ENCODE measurements around the gene LAPTM5.

LAPTM5 gene

GRCh38 chr1:30756545-30757351, 826 bp downstream of the LAPTM5 start:
- DNase-seq (ENCODE audit: low read depth, low spot score) = no peak

DNA sequence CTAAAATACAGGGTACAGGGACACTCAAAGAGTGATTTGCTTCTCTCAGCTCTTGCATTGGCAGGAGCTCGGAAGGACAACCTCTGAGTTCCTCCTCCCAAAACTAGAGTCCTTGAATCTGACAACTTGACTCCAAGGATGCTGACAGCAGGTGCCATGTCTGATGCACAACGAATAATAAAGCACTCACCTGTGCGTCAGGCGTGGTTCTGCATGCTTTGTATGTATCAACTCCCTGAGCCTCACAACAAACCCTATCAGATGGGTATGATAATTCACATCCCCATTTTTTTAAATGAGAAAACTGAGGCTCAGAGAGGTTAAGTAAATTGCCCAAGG, 1.4 kb downstream of the LAPTM5 start:
- DNase-seq (ENCODE audit: low read depth, low spot score) = no peak

DNA sequence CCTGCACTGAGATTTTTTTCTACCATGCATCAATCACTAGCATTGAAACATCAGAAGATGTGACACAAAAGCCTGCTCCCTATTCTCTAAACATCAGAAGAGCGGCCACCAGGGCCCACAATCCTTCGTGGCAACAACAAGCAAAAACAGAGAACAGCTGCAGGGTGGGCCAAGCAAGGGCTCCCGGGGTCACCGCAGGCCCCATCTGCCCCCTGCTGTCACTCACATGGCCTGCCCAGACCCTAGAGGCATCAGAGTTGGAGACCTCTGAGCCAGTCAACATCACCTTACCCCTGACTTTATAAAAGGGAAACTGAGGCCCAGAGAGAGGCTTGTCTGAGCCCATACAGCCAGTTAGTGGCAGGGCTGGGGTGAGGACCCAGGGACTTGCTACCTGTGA, 1.8 kb downstream of the LAPTM5 start:
- no peak for DNase-seq (ENCODE audit: low read depth, low spot score)

DNA sequence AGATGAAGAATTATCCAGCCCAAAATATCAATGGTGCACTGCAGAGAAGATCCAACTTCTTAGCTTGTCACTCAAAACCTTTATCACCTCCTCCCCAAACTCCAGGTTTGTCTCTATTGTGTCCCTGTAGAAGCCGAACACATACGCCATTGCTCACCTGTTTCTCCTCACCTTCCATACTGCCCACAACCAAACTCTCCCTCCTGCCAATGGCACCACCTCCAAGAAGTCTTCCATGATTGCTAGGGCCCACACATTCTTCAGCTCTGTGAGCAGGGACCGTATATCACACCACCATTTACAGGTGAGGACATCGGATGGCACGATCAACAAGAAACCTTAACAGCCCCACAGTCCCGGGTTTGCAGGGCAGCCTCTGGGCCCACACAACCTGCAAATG, 2.2 kb downstream of the LAPTM5 start:
- DNase-seq (ENCODE audit: low read depth, low spot score) = no peak

- DNase-seq (ENCODE audit: low read depth, low spot score) = no peak
These were observed 2.8 kb downstream of the LAPTM5 start for GRCh38 chr1:30754684-30755171.

GRCh38 chr1:30753660-30754123, 3.9 kb downstream of the LAPTM5 start:
- DNase-seq (ENCODE audit: low read depth, low spot score) = no peak

DNA sequence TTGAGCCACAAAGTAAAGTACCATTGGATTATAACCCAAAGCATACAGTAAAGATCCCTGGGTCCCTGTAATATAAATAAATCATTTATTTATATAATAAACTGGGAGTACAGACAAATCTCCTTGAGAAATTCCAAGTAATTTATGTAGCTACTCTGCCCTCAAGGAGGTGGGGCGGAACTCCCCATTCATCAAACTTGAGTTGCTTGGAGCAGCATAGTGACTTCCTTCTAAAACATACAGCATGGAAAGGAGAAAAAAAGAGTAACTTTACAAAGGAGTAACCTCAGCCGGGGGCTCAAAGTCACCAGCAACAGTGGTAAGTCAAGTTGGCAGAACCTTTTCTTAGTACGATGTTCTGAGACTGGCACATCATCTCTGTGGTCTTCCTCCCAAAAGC, 4.5 kb downstream of the LAPTM5 start:
- DNase-seq (ENCODE audit: low read depth, low spot score) = no peak

DNA sequence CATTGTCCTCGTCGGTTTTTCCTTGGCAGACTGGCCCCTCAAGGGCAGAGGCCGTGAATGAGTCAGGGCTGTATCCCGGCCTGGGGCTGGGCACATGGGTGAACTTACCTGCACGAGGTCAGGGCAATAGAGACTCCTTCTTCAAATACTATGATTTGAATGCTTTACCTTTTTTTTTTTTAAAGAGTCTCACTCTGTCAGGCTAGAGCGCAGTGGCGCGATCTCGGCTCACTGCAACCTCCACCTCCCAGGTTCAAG, 5.0 kb downstream of the LAPTM5 start:
- no peak for DNase-seq (ENCODE audit: low read depth, low spot score)

DNA sequence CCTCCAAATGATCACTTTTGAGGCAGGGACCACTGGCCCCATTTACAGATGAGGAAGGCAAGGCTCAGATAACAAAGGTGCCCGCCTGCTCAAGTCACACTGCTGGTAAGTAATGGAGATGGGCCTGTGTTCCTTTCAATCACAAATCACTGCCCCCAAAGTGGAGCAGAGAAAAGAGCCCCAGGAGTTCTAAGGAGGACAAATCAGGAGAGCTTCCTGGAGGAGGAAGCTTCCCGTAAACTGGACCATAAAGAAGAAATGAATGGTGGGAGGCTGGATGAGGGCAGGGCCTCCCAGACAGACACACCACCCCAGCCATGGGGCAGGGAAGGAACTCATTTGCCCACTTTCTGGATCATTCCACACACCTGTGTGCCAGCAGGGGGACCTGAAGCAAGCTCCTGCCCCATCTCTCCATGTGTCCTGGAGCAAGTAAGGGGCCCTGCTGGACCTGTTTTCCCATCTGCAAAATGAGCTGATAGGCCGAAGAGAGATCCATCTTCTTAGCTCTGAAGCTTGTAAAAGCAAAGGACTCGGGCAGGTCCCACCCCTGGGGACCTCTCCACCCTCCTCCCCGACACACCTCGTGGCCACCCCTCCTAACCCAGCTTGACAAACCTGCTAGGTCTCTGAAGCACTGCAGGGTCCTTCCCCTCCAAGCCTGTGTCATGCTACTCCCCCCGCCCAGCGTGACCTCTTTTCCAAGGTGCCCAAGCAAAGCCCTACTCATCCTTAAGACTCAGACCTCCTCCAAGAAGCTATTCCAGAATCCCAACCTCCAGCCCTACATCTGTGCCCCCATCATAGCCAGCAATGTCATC, 5.5 kb downstream of the LAPTM5 start:
- DNase-seq (ENCODE audit: low read depth, low spot score) = no peak

GRCh38 chr1:30750731-30751291, 6.8 kb downstream of the LAPTM5 start:
- DNase-seq (ENCODE audit: low read depth, low spot score) = no peak

- DNase-seq (ENCODE audit: low read depth, low spot score) = no peak
These were observed 7.6 kb downstream of the LAPTM5 start for GRCh38 chr1:30749691-30750583.

DNA sequence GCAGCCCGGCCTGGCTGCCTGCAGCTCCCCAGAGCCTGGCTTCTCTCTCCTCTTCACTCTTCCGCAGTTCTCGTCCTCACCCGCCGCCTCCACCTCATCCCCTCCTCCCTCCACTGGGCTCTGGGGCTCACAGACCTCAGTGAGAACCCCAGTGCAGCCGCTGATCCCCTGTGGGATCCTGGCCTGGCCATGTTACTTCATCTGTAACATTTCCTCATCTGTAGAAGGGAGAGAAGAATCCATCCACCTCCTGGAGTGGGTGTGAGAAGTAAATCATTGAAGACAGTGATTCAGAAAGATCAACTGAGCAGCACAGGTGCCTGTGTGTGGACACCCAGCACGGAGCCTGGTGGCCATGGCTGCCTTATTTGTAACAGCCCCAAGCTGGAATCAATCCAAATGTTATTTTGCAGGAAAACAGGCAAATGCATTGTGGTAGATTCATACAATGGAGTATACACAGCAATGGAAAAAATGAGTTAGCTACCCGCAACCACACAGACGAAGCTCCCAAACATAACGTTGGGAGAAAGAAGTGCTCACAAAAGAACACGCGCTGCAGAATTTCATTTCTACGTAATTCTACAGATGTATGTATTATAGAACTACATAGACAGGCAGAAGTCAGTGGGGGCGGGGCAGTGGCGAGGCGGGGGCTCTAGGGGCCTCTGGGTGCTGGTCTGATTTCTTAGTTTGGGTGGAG, 8.7 kb downstream of the LAPTM5 start:
- DNase-seq (ENCODE audit: low read depth, low spot score) = no peak

DNA sequence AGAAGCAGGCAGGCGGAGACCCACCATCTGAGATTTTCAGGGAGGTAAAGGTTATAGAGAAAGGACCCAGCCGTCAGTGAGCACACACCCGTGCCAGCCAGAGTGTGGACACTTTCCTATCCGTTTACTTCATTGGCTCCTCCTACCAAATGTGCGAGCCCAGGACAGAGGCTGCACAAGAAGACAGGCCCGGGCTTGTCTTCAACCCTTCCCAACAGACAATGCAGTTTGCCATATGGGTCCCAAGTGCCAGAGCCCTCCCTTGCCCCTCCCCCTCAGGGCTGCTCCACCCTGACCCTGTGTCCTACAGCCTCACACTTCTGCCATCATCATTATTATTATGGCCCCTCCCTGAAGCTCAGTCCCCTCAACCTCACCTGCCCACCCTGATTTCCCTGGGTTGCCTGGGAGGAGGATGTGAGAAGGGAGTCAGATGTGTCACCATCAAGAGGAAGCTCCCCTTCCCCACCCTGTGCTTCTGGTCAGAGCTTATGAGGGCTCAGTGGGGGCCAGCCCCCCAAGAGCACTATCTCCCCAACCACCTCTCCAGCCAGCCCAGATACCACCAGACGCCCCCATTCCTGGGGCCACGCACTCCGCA, 9.4 kb downstream of the LAPTM5 start:
- DNase-seq (ENCODE audit: low read depth, low spot score) = no peak

DNA sequence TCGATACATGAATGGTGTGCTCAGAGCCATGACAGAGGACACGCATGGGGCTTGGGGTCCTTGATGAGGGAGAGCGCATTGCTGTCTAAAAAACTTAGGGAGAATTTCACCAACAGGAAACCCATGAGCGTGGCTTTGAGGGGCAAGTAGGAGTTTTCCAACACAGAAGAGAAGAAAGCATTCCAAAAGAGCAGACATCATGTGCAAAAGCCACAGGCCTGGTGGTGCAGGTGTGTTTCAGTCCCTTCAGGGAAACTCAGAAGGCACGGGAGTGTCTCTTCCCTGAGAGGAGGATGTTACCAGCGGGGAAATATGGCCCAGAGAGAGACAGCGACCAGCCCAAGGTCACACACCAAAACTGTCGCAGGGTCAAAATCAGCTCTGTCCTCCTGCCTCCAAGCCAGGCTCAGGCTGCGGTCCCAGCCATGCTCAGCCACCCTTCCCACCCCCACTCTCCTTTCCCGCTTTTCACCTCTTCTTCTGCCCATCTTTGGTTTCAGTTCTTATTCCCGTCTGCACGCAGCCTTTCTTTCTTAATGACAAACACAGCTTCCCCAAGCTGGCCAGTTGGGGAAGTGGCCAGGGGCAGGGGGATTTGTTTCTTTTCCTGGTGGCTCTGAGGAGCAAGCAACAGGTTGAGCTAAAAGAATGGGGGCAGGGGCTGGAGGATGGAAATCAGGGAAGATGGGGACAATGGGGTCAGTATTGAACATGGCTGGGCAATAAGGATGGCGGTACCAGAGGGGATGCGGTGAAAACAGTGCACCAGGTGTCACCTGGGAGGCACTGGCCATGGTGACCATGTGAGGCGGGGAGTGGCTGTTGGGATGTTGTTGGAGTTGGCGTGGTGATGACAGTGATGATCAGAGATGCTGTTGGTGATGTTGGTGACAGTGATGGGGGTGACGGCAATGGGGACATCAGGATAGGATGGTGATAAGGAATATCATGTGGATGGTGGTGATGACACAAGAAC, 10.3 kb downstream of the LAPTM5 start:
- no peak for DNase-seq (ENCODE audit: low read depth, low spot score)

GRCh38 chr1:30746212-30747032, 11.2 kb downstream of the LAPTM5 start:
- DNase-seq (ENCODE audit: low read depth, low spot score) = no peak

GRCh38 chr1:30745834-30746208, 11.8 kb downstream of the LAPTM5 start:
- no peak for DNase-seq (ENCODE audit: low read depth, low spot score)

- no peak for DNase-seq (ENCODE audit: low read depth, low spot score)
These were observed 12.3 kb downstream of the LAPTM5 start for GRCh38 chr1:30745156-30745833.
